GM18526 (cell line): Measurements from ENCODE around the gene CALD1.

Experiments used
- POLR2A ChIP-seq: IDR thresholded peaks from 3 replicates; pipeline ENCODE4 v1.6.1; 2011; ENCODE audit not compliant: insufficient read length; ENCODE audit errors: extremely low read depth

Gene CALD1

DNA sequence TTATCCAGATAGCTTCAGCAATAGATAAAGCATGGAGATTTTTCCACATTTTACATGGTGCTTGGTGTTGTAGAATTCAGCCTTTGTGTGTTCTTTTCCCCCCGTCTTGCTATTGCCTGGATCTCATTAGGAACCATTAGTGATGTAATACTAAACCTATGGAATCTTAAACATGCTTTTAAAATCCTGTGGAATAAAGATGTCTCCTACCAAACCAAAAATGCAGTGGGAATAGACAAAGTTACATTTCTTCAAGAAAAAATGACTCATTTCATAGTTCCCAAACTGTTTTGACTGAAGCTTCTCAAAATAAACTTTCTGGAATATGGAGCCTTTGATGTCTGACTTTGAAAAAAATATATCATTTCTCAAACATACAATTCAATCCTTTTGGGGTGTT lies 44.0 kb downstream of the CALD1 start:
- TF ChIP-seq POLR2A: no peak

- no peak for TF ChIP-seq POLR2A
These were observed 46.2 kb downstream of the CALD1 start for GRCh38 chr7:134825666-134826065.

DNA sequence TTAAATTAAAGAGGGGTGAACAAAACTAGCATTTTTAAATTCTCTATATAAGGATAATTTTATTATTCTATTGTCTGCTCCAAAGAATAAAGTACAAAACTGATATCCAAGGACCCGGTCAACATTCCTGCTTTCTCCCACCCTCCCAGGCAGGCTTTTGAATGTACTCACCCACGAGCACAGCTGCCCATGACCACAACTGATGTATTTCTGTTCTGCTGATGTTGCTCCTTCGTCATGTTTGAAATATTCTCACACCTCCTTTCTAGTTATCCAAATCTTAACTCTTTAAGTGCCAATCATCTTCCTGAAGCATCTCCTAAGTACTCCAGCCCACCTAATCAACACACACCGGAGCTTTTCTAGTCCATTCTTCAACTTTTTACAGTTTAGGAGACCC lies 46.7 kb downstream of the CALD1 start:
- no peak for TF ChIP-seq POLR2A

DNA sequence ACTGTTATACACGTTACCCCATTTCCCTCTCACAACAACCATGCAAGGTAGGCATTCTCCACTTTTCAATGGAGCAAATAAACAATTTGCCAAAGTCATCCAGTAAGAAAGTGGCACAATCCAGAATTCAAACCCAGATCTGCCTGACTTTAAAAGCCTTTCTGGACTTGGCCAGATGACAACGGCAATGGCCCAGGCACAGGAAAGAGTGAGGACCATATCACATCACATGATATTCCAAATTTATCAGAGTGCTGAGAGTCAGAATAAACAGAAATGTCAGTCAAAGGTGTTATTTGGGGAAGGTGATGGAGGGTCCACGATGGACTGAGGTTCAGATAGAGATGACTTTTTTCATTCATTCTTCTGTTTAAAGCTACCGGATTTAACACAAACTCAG lies 48.0 kb downstream of the CALD1 start:
- no peak for TF ChIP-seq POLR2A

- no peak for TF ChIP-seq POLR2A
These were observed 48.5 kb downstream of the CALD1 start for GRCh38 chr7:134827889-134828288.

DNA sequence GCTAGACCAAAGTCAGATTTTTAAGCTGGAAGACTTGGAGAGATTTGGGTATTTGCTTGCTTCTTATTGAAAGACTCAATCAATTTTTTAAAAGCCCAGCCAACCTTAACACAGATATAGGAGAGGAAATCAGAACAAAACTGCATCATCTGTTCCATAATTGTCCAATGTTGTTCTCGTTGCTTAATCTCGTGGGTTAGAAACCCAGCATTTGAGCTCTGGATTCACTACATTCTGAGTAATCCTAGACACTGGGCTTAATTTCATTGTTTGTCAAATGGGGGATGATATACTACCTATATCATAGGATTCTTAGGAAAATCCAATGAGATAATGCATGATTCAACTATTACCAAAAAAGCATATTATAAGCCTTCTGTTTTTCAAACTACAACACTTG lies 48.9 kb downstream of the CALD1 start:
- TF ChIP-seq POLR2A: no peak

DNA sequence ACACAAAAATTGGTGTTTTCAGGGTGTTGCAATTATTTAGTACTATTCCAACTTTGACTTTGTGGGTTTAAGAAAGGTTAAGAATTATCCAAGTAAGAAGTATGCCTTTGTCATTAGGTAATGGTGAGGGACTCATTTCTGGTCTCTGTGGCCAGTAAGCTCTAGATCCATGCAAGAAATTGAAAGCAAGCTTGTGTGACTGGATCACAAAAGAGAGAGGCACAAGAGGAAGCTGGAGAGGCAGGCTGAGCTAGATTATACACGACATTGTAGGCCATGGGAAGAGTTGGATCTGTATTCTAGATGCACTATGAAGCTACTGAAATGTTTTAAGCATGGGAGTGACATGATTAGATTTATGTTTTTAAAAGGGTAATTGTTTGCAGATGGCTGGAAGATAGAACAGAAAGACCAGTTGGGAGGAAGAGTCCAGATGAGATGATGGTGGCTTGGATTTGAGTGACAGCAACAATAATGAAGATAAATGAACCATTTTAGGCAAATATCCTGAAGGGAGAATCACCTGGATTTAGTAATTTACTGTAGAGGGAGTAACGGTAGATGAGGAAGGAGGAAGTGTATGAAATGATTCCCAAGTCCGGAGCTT lies 50.0 kb downstream of the CALD1 start:
- TF ChIP-seq POLR2A: no peak

DNA sequence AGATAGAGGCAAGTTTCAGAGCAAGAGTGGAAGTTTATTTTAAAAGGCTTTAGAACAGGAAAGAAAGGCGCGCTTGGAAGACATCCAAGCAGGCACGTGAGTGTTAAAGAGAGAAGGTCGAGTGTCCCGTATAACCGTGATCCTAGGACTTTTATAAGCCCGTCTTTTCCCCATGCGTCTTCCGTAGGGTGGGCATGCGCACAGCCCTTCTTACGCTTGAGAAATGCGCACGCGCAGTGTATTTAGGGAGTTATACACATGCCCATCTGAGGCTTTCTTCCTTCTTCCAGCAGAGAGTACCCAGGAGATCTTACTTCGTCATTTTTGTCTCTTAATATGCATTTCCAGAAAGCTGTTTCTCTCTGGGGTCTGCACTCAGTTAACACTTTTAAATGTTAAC lies 52.4 kb downstream of the CALD1 start:
- no peak for TF ChIP-seq POLR2A

GRCh38 chr7:134832367-134832766 lies 52.9 kb downstream of the CALD1 start:
- no peak for TF ChIP-seq POLR2A

- no peak for TF ChIP-seq POLR2A
These were observed 55.4 kb downstream of the CALD1 start for GRCh38 chr7:134834689-134835462.

DNA sequence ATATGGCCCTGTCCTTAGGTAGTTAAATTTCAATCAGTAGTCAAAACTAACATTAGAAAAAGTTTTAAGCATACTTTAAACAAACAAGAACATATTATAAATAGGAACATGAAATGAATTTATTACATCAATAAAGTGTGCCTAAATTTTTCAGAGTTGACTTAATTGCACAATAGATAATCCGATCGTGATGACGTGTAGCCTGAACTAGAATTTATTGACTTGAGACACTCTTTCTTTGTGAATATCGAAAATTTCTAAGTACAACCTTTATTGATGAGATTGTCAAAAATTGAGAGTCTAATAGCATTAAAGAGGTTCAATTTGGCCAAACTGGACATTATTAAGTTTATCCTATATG lies 56.0 kb downstream of the CALD1 start:
- TF ChIP-seq POLR2A: no peak

DNA sequence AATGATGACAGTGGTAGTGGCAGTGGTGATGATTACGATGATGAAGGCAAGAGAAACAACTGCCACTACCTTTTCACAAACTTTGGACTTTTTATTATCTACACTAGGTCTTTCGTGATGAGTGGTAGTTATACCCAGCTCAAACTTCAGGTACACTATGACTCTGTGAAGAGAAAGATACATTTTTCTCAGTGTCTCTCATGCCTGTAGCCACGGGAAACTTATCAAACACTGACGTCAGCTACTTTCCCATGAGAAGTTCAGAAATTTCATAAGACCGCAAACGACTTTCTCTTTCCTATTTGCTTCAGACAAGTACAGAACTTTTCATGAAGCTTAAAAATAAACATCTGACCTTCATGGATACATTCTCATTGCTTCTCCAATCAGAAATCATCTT lies 57.0 kb downstream of the CALD1 start:
- no peak for TF ChIP-seq POLR2A

GRCh38 chr7:134839298-134839697 lies 59.9 kb downstream of the CALD1 start:
- TF ChIP-seq POLR2A: no peak

GRCh38 chr7:134842062-134842461 lies 62.6 kb downstream of the CALD1 start:
- no peak for TF ChIP-seq POLR2A

- TF ChIP-seq POLR2A: no peak
These were observed 63.5 kb downstream of the CALD1 start for GRCh38 chr7:134842886-134843430.

- no peak for TF ChIP-seq POLR2A
These were observed 64.8 kb downstream of the CALD1 start for GRCh38 chr7:134844200-134844599.

DNA sequence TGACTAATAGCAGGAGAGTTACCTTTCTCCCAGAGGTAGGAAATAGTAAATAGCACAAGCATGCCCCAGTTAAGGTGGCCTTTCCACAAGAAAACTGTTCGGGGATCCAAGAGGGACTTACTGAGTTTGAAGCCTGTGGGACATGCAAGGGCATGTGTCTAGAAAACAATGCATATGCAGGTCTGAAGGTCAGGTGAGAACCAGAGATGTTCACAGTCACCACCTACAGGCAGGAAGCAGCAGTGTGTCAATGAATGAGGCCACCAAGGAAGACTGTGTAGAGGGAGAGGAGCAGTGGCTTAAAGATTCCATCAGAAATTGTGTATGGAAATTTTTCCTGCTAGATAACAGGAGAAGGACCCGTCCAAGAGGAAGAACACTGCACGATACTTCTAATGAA lies 66.0 kb downstream of the CALD1 start:
- no peak for TF ChIP-seq POLR2A
